Activated CD4-positive, alpha-beta T cell treated with anti-CD3 and anti-CD28 coated beads, Interleukin-2, amount 10 ng/mL, durations not matched to agents 7 days and 5 days (primary cell): ENCODE measurements around the gene GRK7. TPM values are rescaled to one million over a fixed set of nuclear protein-coding genes. Genes with fewer than 3 reads are reported as not detected.
A peak's percentile ranks its signal among the peaks of the same experiment; 100 is the strongest.
"Not testable (repeated sequence)": the region's sequence is repeated elsewhere in the genome, so short reads cannot be mapped to it uniquely, and the experiment has no call there.

Experiments
- CTCF ChIA-PET: fragments of 350-600 bp; sonication (Branson Sonifier 250); formaldehyde crosslinking; loops from one replicate; lab custom pipeline; 2021; ENCODE audit warnings: antibody characterized with exemption; lab: Charles Lee
- POLR2A ChIA-PET: fragments of 350-600 bp; sonication (Branson Sonifier 250); formaldehyde crosslinking; loops from one replicate; lab custom pipeline; 2021; ENCODE audit warnings: antibody characterized with exemption; lab: Charles Lee
- DNase-seq: peaks from one replicate; pipeline ENCODE4 v3.0.0-alpha.2; 2020
- H3K27ac Mint-ChIP-seq: one replicate; pipeline ENCODE4 v1.8.0; 2021; ENCODE audit warnings: mild to moderate bottlenecking, moderate library complexity, mixed read lengths
- H3K27me3 Mint-ChIP-seq: one replicate; pipeline ENCODE4 v1.8.0; 2021; ENCODE audit warnings: mixed read lengths
- H3K36me3 Mint-ChIP-seq: one replicate; pipeline ENCODE4 v1.8.0; 2021; ENCODE audit warnings: low read depth, mixed read lengths
- H3K4me1 Mint-ChIP-seq: one replicate; pipeline ENCODE4 v1.8.0; 2021; ENCODE audit warnings: mixed read lengths
- H3K4me3 Mint-ChIP-seq: one replicate; pipeline ENCODE4 v1.8.0; 2021; ENCODE audit warnings: mild to moderate bottlenecking, moderate library complexity, mixed read lengths
- H3K9me3 Mint-ChIP-seq: one replicate; pipeline ENCODE4 v1.8.0; 2021; ENCODE audit warnings: mixed read lengths
- total RNA-seq, 2 experiments: library from RNA; stranded (reverse); gene quantifications; one replicate each; pipeline ENCODE4 v1.2.3, GENCODE V29; 2021

The GRK7 gene
- total RNA-seq, 2 experiments from 2014 or later = not detected

GRCh38 chr3:141797819-141798447, 34.7 kb downstream of the GRK7 start:
- ChIA-PET POLR2A (no interaction called here), CTCF (interaction anchor here (0.6 to 2.0 kb wide), 8 partner anchors 8 to 220 kb away, joined by 3 to 6 read pairs (median 4); partner anchors contain the start of gene RNF7)
- peaks cover 3% of the 10 kb centered on the region for H3K36me3 Mint-ChIP-seq
- H3K4me3 Mint-ChIP-seq = peak overlapping the region; percentile 84
- H3K9me3 Mint-ChIP-seq = peaks cover 3% of the 10 kb centered on the region
- peaks cover 5% of the 10 kb centered on the region for H3K27me3 Mint-ChIP-seq
- peaks cover 56% of the 10 kb centered on the region for H3K4me1 Mint-ChIP-seq
- DNase-seq = no peak
- peak overlapping the region; percentile 98 for H3K27ac Mint-ChIP-seq

GRCh38 chr3:141798448-141798845, 35.2 kb downstream of the GRK7 start:
- ChIA-PET POLR2A (no interaction called here), CTCF (interaction anchor here (1.2 kb wide), 1 partner anchor 220 kb away, joined by 3 read pairs; no protein-coding TSS in a partner anchor)
- peaks cover 5% of the 10 kb centered on the region for H3K27me3 Mint-ChIP-seq
- peaks cover 3% of the 10 kb centered on the region for H3K36me3 Mint-ChIP-seq
- H3K4me1 Mint-ChIP-seq = peaks cover 54% of the 10 kb centered on the region
- H3K9me3 Mint-ChIP-seq = peaks cover 3% of the 10 kb centered on the region
- peak overlapping the region; percentile 84 for H3K4me3 Mint-ChIP-seq
- DNase-seq = no peak
- peak overlapping the region; percentile 98 for H3K27ac Mint-ChIP-seq

GRCh38 chr3:141802316-141803077, 39.3 kb downstream of the GRK7 start:
- Mint-ChIP-seq H3K27me3 (peaks cover 5% of the 10 kb centered on the region), H3K27ac (no peak overlapping the region), H3K36me3 (no peaks in the 10 kb centered on the region), H3K4me3 (no peak overlapping the region), H3K9me3 (peaks cover 3% of the 10 kb centered on the region), H3K4me1 (peaks cover 18% of the 10 kb centered on the region)
- ChIA-PET POLR2A (interaction anchor here (0.7 kb wide), 1 partner anchor 55 kb away, joined by 4 read pairs; no protein-coding TSS in a partner anchor), CTCF (interaction anchor here (0.6 kb wide), 1 partner anchor 113 kb away, joined by 3 read pairs; no protein-coding TSS in a partner anchor)
- no peak for DNase-seq

GRCh38 chr3:141803538-141803937, 40.3 kb downstream of the GRK7 start:
- DNase-seq, POLR2A ChIA-PET, H3K27me3 Mint-ChIP-seq, H3K36me3 Mint-ChIP-seq, H3K4me3 Mint-ChIP-seq, H3K4me1 Mint-ChIP-seq, CTCF ChIA-PET, H3K27ac Mint-ChIP-seq, H3K9me3 Mint-ChIP-seq: not testable (repeated sequence)

GRCh38 chr3:141804447-141804777, 41.2 kb downstream of the GRK7 start:
- ChIA-PET CTCF (no interaction called here), POLR2A (no interaction called here)
- no peak overlapping the region for H3K27ac Mint-ChIP-seq
- no peak for DNase-seq
- H3K4me1 Mint-ChIP-seq = peaks cover 2% of the 10 kb centered on the region
- H3K4me3 Mint-ChIP-seq = no peak overlapping the region
- H3K27me3 Mint-ChIP-seq = peaks cover 5% of the 10 kb centered on the region
- peaks cover 3% of the 10 kb centered on the region for H3K9me3 Mint-ChIP-seq
- H3K36me3 Mint-ChIP-seq = no peaks in the 10 kb centered on the region

DNA sequence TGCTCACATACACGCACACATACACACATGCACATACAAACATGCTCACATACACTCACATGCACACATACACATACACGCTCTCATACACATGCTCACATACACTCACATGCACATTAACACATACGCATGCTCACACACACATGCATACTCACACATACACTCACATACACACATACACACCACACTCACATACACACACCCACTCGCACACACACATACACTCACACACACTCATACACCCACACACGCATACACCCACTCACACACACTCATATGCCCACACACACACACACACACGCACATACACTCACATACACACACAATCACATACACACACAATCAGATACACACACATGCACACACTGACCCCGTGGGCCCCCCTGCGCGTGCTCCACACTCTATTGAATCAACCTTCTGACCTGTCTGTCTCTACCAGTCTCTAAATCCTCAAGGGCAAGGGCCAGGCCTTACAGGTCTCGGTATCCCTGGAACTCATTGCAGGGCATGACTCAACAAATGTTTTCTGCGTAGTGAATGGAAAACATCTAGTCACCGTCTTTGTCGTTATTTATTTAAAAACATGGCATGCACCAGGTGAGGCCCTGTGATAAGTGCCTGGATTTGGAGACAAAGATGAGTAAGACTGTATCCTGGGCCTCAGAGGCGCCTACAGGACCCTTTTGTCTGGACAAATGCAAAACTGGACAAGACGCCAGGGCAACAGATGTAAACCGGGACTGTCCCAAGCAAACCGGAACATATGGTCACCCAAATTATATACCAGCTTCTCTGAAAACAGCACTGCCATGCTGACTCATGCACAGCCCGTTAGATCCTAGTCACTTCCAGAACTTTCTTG, 41.8 kb downstream of the GRK7 start:
- Mint-ChIP-seq H3K27ac (no peak overlapping the region), H3K27me3 (peaks cover 5% of the 10 kb centered on the region), H3K4me3 (no peak overlapping the region), H3K4me1 (no peaks in the 10 kb centered on the region), H3K9me3 (peaks cover 3% of the 10 kb centered on the region), H3K36me3 (no peaks in the 10 kb centered on the region)
- ChIA-PET CTCF (interaction anchor here (1.3 kb wide), 1 partner anchor 8 kb away, joined by 4 read pairs; no protein-coding TSS in a partner anchor), POLR2A (no interaction called here)
- no peak for DNase-seq

DNA sequence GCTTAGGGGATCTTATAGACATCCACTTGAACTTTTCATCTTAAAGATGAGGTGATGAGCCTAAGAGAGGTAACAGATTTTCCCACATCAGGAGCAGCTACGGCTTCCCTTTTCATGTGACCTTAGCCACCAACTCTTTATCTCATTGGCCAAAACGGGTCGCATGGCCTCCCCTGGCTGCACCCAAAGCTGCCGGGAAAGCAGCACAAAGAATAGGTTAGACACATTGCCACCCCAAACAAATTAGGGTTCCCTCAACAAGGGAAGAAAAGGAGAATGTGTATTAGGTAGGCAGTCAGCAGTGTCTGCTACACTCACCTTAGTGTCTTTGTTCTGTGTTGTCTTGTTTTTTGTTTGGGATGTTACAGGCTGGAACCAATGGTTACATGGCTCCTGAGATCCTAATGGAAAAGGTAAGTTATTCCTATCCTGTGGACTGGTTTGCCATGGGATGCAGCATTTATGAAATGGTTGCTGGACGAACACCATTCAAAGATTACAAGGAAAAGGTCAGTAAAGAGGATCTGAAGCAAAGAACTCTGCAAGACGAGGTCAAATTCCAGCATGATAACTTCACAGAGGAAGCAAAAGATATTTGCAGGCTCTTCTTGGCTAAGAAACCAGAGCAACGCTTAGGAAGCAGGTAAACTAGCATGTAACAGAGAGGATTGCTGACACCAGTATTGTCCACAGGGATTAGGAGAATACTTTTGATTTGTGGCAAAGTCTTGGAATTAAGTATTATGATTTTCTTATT, 44.2 kb downstream of the GRK7 start:
- Mint-ChIP-seq H3K27ac (no peak overlapping the region), H3K4me3 (no peak overlapping the region), H3K9me3 (no peaks in the 10 kb centered on the region), H3K4me1 (no peaks in the 10 kb centered on the region), H3K36me3 (no peaks in the 10 kb centered on the region), H3K27me3 (peaks cover 4% of the 10 kb centered on the region)
- ChIA-PET CTCF (no interaction called here), POLR2A (no interaction called here)
- no peak for DNase-seq

GRCh38 chr3:141808586-141808985, 45.4 kb downstream of the GRK7 start:
- Mint-ChIP-seq H3K4me3 (no peak overlapping the region), H3K9me3 (no peaks in the 10 kb centered on the region), H3K27ac (no peak overlapping the region), H3K36me3 (no peaks in the 10 kb centered on the region), H3K27me3 (no peaks in the 10 kb centered on the region), H3K4me1 (no peaks in the 10 kb centered on the region)
- no peak for DNase-seq
- CTCF ChIA-PET = interaction anchor here (0.6 kb wide), 1 partner anchor 279 kb away, joined by 3 read pairs; no protein-coding TSS in a partner anchor
- POLR2A ChIA-PET = no interaction called here

DNA sequence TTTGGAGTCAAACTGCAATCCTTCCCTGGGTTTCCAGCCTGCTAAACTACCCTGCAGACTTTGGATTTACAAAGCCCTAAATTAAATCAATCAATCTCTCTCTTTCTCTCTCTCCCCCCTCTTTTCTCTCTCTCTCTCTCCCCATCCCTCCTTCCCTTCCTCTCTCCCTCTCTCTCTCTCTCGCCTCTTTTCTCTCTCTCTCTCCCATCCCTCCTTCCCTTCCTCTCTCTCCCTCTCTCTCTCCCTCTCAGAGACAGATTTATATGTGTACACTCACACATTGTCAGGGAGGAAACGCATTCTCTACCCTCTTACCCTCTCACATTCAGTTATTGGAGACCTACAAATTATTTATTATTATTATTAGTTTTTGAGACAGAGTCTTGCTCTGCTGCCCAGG, 47.0 kb downstream of the GRK7 start:
- H3K4me1 Mint-ChIP-seq = no peaks in the 10 kb centered on the region
- H3K4me3 Mint-ChIP-seq = no peak overlapping the region
- H3K36me3 Mint-ChIP-seq = peaks cover under 1% of the 10 kb centered on the region
- ChIA-PET POLR2A (no interaction called here), CTCF (no interaction called here)
- no peak overlapping the region for H3K27ac Mint-ChIP-seq
- peaks cover 2% of the 10 kb centered on the region for H3K27me3 Mint-ChIP-seq
- peaks cover 6% of the 10 kb centered on the region for H3K9me3 Mint-ChIP-seq
- no peak for DNase-seq

DNA sequence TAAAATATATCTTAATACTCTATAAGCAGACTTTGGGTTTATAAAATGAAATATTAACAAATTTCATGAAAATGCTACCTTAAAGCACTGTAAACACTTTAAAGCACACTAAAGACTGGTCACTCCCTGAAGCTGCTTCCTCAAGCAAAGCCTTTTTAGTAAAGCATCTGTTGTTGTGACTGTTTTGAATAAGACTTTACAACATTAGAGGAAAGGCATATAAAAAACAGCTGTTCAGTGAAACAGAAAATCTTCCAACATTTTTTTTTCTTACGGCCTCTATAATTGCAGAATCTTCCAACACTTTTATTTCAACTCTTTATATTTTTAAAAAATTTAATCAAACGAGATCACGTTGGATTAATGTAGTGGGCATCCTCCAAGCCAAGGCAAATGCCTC, 48.1 kb downstream of the GRK7 start:
- no peaks in the 10 kb centered on the region for H3K4me1 Mint-ChIP-seq
- peaks cover 5% of the 10 kb centered on the region for H3K36me3 Mint-ChIP-seq
- H3K27me3 Mint-ChIP-seq = peaks cover 8% of the 10 kb centered on the region
- ChIA-PET POLR2A (no interaction called here), CTCF (no interaction called here)
- peaks cover 15% of the 10 kb centered on the region for H3K9me3 Mint-ChIP-seq
- no peak overlapping the region for H3K27ac Mint-ChIP-seq
- no peak overlapping the region for H3K4me3 Mint-ChIP-seq
- DNase-seq = no peak

GRCh38 chr3:141812084-141812483, 48.9 kb downstream of the GRK7 start:
- no peak overlapping the region for H3K27ac Mint-ChIP-seq
- H3K36me3 Mint-ChIP-seq = peaks cover 5% of the 10 kb centered on the region
- no peak for DNase-seq
- ChIA-PET POLR2A (no interaction called here), CTCF (no interaction called here)
- H3K4me3 Mint-ChIP-seq = no peak overlapping the region
- H3K9me3 Mint-ChIP-seq = peaks cover 15% of the 10 kb centered on the region
- H3K27me3 Mint-ChIP-seq = peaks cover 14% of the 10 kb centered on the region
- no peaks in the 10 kb centered on the region for H3K4me1 Mint-ChIP-seq

- CTCF ChIA-PET = no interaction called here
- peaks cover 15% of the 10 kb centered on the region for H3K9me3 Mint-ChIP-seq
Observed at GRCh38 chr3:141812586-141812985, 49.4 kb downstream of the GRK7 start.

More at GRCh38 chr3:141812586-141812985, 49.4 kb downstream of the GRK7 start:
- H3K27ac Mint-ChIP-seq = no peak overlapping the region
- POLR2A ChIA-PET = no interaction called here
- peaks cover 5% of the 10 kb centered on the region for H3K36me3 Mint-ChIP-seq
- no peak for DNase-seq
- peaks cover 15% of the 10 kb centered on the region for H3K27me3 Mint-ChIP-seq
- no peak overlapping the region for H3K4me3 Mint-ChIP-seq
- H3K4me1 Mint-ChIP-seq = no peaks in the 10 kb centered on the region
